Astrocyte of the cerebellum (primary cell): ENCODE results near the gene INTS11.

Experiments used
- DNase-seq: peaks from one replicate; pipeline ENCODE4 v3.0.0-alpha.2; 2011; ENCODE audit warnings: low read depth
- H3K4me3 ChIP-seq: 2 replicates; pipeline ENCODE4 v1.5.1; 2011; ENCODE audit warnings: mild to moderate bottlenecking, low read depth, low read length, moderate library complexity
- CTCF ChIP-seq: IDR thresholded peaks from 2 replicates; pipeline ENCODE4 v1.5.1; 2012; ENCODE audit warnings: low read length, low read depth, moderate library complexity, mild to moderate bottlenecking; ENCODE audit errors: missing control alignments
- in situ Hi-C: cut with HindIII; loops from 2 replicates; pipeline ENCODE4 v1.10.0; 2017; ENCODE audit warnings: low sequenced_read_pairs

Gene INTS11

GRCh38 chr1:1298861-1299685 is 25.4 kb downstream of the INTS11 start:
- no peak for TF ChIP-seq CTCF
- no peak overlapping the region for H3K4me3 ChIP-seq
- DNase-seq: no peak
- in situ Hi-C loops: loop anchor here (25.0 kb wide), 1 partner anchor 162 kb away; no protein-coding TSS in a partner anchor

GRCh38 chr1:1297802-1298424 is 26.5 kb downstream of the INTS11 start:
- in situ Hi-C loops: loop anchor here (25.0 kb wide), 1 partner anchor 161 kb away; no protein-coding TSS in a partner anchor

GRCh38 chr1:1296070-1297061 is 28.1 kb downstream of the INTS11 start:
- no peak for TF ChIP-seq CTCF
- no peak for DNase-seq
- in situ Hi-C loops: loop anchor here (25.0 kb wide), 1 partner anchor 159 kb away; no protein-coding TSS in a partner anchor
- H3K4me3 ChIP-seq: no peak overlapping the region

More at GRCh38 chr1:1297802-1298424, 26.5 kb downstream of the INTS11 start:
- H3K4me3 ChIP-seq: no peak overlapping the region
- no peak for TF ChIP-seq CTCF
- no peak for DNase-seq

GRCh38 chr1:1295154-1295923 is 29.1 kb downstream of the INTS11 start:
- H3K4me3 ChIP-seq: no peak overlapping the region
- in situ Hi-C loops: loop anchor here (25.0 kb wide), 1 partner anchor 158 kb away; no protein-coding TSS in a partner anchor
- no peak for TF ChIP-seq CTCF
- DNase-seq: no peak

GRCh38 chr1:1294250-1294890 is 30.1 kb downstream of the INTS11 start:
- in situ Hi-C loops: loop anchor here (25.0 kb wide), 1 partner anchor 157 kb away; no protein-coding TSS in a partner anchor
- TF ChIP-seq CTCF: no peak
- H3K4me3 ChIP-seq: no peak overlapping the region
- DNase-seq: no peak
